HG03469 (cell line): ENCODE measurements around the gene B4GALNT4.
"Not testable (repeated sequence)": the region's sequence is repeated elsewhere in the genome, so short reads cannot be mapped to it uniquely, and the experiment has no call there.

Source experiments
- ATAC-seq: cut with Tn5 transposase; IDR thresholded peaks from one replicate; pipeline ENCODE4 v1.9.1; 2021; ENCODE audit warnings: mild to moderate bottlenecking, moderate library complexity, moderate number of reproducible peaks; ENCODE audit not compliant: unreplicated experiment

B4GALNT4 gene

GRCh38 chr11:335779-336658 lies 33.3 kb upstream of the B4GALNT4 start:
- no peak for ATAC-seq

GRCh38 chr11:336659-337198 lies 32.6 kb upstream of the B4GALNT4 start:
- ATAC-seq, result no peak

- ATAC-seq, result no peak
These were observed 31.6 kb upstream of the B4GALNT4 start for GRCh38 chr11:337711-338110.

GRCh38 chr11:339963-340362 lies 29.3 kb upstream of the B4GALNT4 start:
- no peak for ATAC-seq

GRCh38 chr11:340539-341512 lies 28.5 kb upstream of the B4GALNT4 start:
- ATAC-seq, result no peak

- ATAC-seq, result no peak
These were observed 27.0 kb upstream of the B4GALNT4 start for GRCh38 chr11:342328-342727.

GRCh38 chr11:344836-345578 lies 24.3 kb upstream of the B4GALNT4 start:
- no peak for ATAC-seq

- no peak for ATAC-seq
These were observed 22.8 kb upstream of the B4GALNT4 start for GRCh38 chr11:346529-346928.

GRCh38 chr11:349270-349954 lies 19.9 kb upstream of the B4GALNT4 start:
- ATAC-seq, result not testable (repeated sequence)

- ATAC-seq, result not testable (repeated sequence)
These were observed 19.1 kb upstream of the B4GALNT4 start for GRCh38 chr11:350033-350722.

- no peak for ATAC-seq
These were observed 18.5 kb upstream of the B4GALNT4 start for GRCh38 chr11:350723-351255.

GRCh38 chr11:351411-351810 lies 17.9 kb upstream of the B4GALNT4 start:
- ATAC-seq, result no peak

- no peak for ATAC-seq
These were observed 16.8 kb upstream of the B4GALNT4 start for GRCh38 chr11:352456-353031.

GRCh38 chr11:353179-353873 lies 16.0 kb upstream of the B4GALNT4 start:
- no peak for ATAC-seq

- no peak for ATAC-seq
These were observed 13.5 kb upstream of the B4GALNT4 start for GRCh38 chr11:355581-356458.

GRCh38 chr11:356610-357009 lies 12.7 kb upstream of the B4GALNT4 start:
- ATAC-seq, result no peak

GRCh38 chr11:357582-357981 lies 11.7 kb upstream of the B4GALNT4 start:
- no peak for ATAC-seq
